OCI-LY7 (cell line): ENCODE data around the gene HTR7. TPM values are rescaled to one million over a fixed set of nuclear protein-coding genes. Genes with fewer than 3 reads are reported as not detected.
A peak's percentile ranks its signal among the peaks of the same experiment; 100 is the strongest.

ENCODE experiments used
- BruUV-seq: library from RNA; stranded (reverse); fragments of 400-500 nt; replicated peaks from 2 replicates; lab custom pipeline; 2021; lab: Mats Ljungman, UMichigan
- CTCF ChIA-PET: fragments of 300-600 bp; sonication (Branson Sonifier 250); formaldehyde crosslinking; loops from one replicate; lab custom pipeline; 2022; ENCODE audit warnings: antibody characterized with exemption; ENCODE audit not compliant: unreplicated experiment; lab: Charles Lee
- POLR2A ChIA-PET: fragments of 300-600 bp; sonication (Branson Sonifier 250); formaldehyde crosslinking; loops from one replicate; lab custom pipeline; 2022; ENCODE audit warnings: antibody characterized with exemption; lab: Charles Lee
- DNase-seq: peaks from one replicate; pipeline ENCODE4 v3.0.0-alpha.2; 2015; ENCODE audit warnings: low spot score
- H2AFZ ChIP-seq: fragments of 200-600 bp; sonication (generic), shearing (Covaris generic); 2 replicates; pipeline ENCODE4 v1.6.1; 2014; ENCODE audit warnings: mild to moderate bottlenecking, antibody characterized with exemption, low read length, moderate library complexity
- H3K27ac ChIP-seq: fragments of 200-600 bp; sonication (generic); 2 replicates; pipeline ENCODE4 v1.5.1; 2014; ENCODE audit warnings: mixed run types, low read depth, mild to moderate bottlenecking, moderate library complexity, low read length, inconsistent platforms; ENCODE audit not compliant: poor library complexity, severe bottlenecking
- H3K36me3 ChIP-seq: fragments of 200-600 bp; sonication (generic); 2 replicates; pipeline ENCODE4 v1.6.1; 2014; ENCODE audit warnings: mild to moderate bottlenecking, antibody characterized with exemption, low read length, moderate library complexity, mixed read lengths; ENCODE audit not compliant: insufficient read depth
- H3K4me1 ChIP-seq: fragments of 200-600 bp; sonication (generic); 2 replicates; pipeline ENCODE4 v1.5.1; 2014; ENCODE audit warnings: mild to moderate bottlenecking, low read length; ENCODE audit not compliant: insufficient read depth, poor library complexity, severe bottlenecking
- H3K4me2 ChIP-seq: fragments of 200-600 bp; sonication (generic); 2 replicates; pipeline ENCODE4 v1.6.1; 2014; ENCODE audit warnings: mild to moderate bottlenecking, low read length
- H3K4me3 ChIP-seq: fragments of 200-600 bp; sonication (generic); 2 replicates; pipeline ENCODE4 v1.5.1; 2014; ENCODE audit warnings: mild to moderate bottlenecking, low read depth, low read length; ENCODE audit not compliant: poor library complexity, severe bottlenecking
- H3K79me2 ChIP-seq: fragments of 200-600 bp; sonication (generic); 2 replicates; pipeline ENCODE4 v1.6.1; 2016; ENCODE audit warnings: low read depth, mild to moderate bottlenecking, low read length, moderate library complexity, mixed read lengths; ENCODE audit not compliant: insufficient read depth
- H3K9me2 ChIP-seq: fragments of 200-600 bp; sonication (generic); 2 replicates; pipeline ENCODE4 v1.6.1; 2016; ENCODE audit warnings: mild to moderate bottlenecking, low read length, mixed read lengths; ENCODE audit not compliant: insufficient read depth
- H3K9me3 ChIP-seq: fragments of 200-600 bp; sonication (generic); 2 replicates; pipeline ENCODE4 v1.6.1; 2014; ENCODE audit warnings: mild to moderate bottlenecking, mixed run types, low read length, mixed read lengths
- H4K20me1 ChIP-seq: fragments of 200-600 bp; sonication (generic); 2 replicates; pipeline ENCODE4 v1.6.1; 2014; ENCODE audit warnings: mild to moderate bottlenecking, antibody characterized with exemption, low read length, moderate library complexity, mixed read lengths; ENCODE audit not compliant: insufficient read depth
- EZH2phosphoT487 ChIP-seq: fragments of 200-600 bp; sonication (generic); IDR thresholded peaks from 2 replicates; pipeline ENCODE4 v1.6.1; 2018; ENCODE audit warnings: low read depth, borderline replicate concordance, mild to moderate bottlenecking, mixed run types, antibody characterized with exemption, low read length, moderate library complexity, mixed read lengths
- intact Hi-C: fragments of 100-400 bp; cut with micrococcal nuclease; formaldehyde crosslinking; loops from one replicate; pipeline ENCODE4 v1.10.0; 2022; ENCODE audit not compliant: unreplicated experiment
- total RNA-seq, 2 experiments: library from RNA; depleted of rRNA in 1 of 2; stranded (reverse); fragments of >200 nt in 1 of 2; shearing (Covaris generic) in 1 of 2; gene quantifications; 2 replicates each; pipeline ENCODE4 v1.2.3, GENCODE V29; 2014 to 2022
- TF ChIP-seq, protein P1 (sequence below): fragments of 200-600 bp; sonication (generic); conservative IDR thresholded peaks from 2 replicates; pipeline ENCODE4 v1.5.1; 2014; ENCODE audit warnings: mild to moderate bottlenecking, antibody characterized with exemption, low read length, moderate library complexity, mixed read lengths

The HTR7 gene
- total RNA-seq, 2 experiments from 2014 or later, result 0.10 TPM; not detected in 1

DNA sequence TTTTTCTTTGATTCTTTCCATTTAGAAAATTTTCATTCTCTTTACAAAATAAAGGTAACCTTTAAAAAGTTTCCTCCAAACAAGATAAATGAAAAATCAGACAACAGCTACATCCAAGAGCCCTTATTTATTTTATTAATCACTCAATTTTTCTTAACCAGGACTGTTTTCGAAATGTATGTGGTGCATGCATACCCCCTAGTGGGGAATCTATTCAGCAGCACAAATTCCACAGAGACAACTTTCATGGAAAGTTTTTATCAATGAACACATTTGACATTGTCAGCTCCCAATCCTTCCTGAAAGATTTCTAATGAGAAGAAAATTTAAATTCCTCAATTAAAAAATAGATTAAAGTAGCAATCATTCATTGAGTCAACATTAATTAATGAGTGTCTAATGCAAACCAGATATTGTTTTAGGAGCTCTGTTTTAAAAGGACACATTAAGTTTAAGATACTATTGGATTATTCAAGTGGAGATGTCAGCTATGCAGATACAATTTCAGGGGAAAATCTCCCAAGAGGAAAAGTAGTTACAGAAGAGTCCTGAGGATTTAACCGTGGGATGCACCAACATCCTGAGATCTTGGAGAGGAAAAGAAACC lies 5.2 kb upstream of the HTR7 start:
- no peaks in the 10 kb centered on the region for H3K9me2 ChIP-seq
- intact Hi-C loops, result loop anchor here (1.0 to 2.0 kb wide), 2 partner anchors 74 to 112 kb away; no protein-coding TSS in a partner anchor
- no peak overlapping the region for H2AFZ ChIP-seq
- CTCF ChIA-PET, result no interaction called here
- H3K4me2 ChIP-seq, result no peak overlapping the region
- H3K27ac ChIP-seq, result no peak overlapping the region
- POLR2A ChIA-PET, result interaction anchor here (0.5 to 1.1 kb wide), 4 partner anchors 9 to 471 kb away, joined by 3 to 5 read pairs (median 5); partner anchors contain the start of gene RPP30
- peaks cover 4% of the 10 kb centered on the region for H3K4me1 ChIP-seq
- TF ChIP-seq, protein P1, sequence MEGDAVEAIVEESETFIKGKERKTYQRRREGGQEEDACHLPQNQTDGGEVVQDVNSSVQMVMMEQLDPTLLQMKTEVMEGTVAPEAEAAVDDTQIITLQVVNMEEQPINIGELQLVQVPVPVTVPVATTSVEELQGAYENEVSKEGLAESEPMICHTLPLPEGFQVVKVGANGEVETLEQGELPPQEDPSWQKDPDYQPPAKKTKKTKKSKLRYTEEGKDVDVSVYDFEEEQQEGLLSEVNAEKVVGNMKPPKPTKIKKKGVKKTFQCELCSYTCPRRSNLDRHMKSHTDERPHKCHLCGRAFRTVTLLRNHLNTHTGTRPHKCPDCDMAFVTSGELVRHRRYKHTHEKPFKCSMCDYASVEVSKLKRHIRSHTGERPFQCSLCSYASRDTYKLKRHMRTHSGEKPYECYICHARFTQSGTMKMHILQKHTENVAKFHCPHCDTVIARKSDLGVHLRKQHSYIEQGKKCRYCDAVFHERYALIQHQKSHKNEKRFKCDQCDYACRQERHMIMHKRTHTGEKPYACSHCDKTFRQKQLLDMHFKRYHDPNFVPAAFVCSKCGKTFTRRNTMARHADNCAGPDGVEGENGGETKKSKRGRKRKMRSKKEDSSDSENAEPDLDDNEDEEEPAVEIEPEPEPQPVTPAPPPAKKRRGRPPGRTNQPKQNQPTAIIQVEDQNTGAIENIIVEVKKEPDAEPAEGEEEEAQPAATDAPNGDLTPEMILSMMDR, result peak; percentile 86
- no peak for TF ChIP-seq EZH2phosphoT487
- H4K20me1 ChIP-seq, result no peaks in the 10 kb centered on the region
- no peaks in the 10 kb centered on the region for H3K9me3 ChIP-seq
- H3K36me3 ChIP-seq, result no peaks in the 10 kb centered on the region
- no TSS peak for BruUV-seq
- no peak overlapping the region for H3K4me3 ChIP-seq
- DNase-seq, result peak; percentile 13
- no peaks in the 10 kb centered on the region for H3K79me2 ChIP-seq

DNA sequence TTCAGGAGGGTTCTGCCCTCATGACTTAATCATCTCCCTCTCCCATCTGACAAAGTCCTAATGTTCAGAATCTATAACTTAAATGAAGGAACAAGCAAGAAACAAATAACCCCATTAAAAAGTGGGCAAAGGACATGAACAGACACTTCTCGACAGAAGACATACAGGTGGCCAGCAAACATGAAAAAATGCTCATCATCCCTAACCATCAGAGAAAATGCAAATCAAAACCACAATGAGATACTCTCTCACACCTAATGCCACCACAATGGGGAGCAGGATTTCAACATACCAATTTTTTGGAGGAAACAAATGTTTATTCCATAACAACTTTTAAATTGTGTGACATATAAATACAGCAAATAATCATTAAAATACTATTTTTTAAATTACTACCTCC lies 3.0 kb upstream of the HTR7 start:
- no peak for DNase-seq
- TF ChIP-seq EZH2phosphoT487, result no peak
- TF ChIP-seq, protein P1, result no peak
- Histone ChIP-seq H2AFZ (no peak overlapping the region), H3K4me2 (no peak overlapping the region), H3K79me2 (no peaks in the 10 kb centered on the region), H4K20me1 (no peaks in the 10 kb centered on the region), H3K36me3 (no peaks in the 10 kb centered on the region), H3K27ac (no peak overlapping the region), H3K4me3 (no peak overlapping the region), H3K4me1 (peaks cover 4% of the 10 kb centered on the region), H3K9me3 (no peaks in the 10 kb centered on the region), H3K9me2 (no peaks in the 10 kb centered on the region)
- intact Hi-C loops, result no loop called here
- POLR2A ChIA-PET, result interaction anchor here (1.2 kb wide), 2 partner anchors 58 to 111 kb away, joined by 3 read pairs; no protein-coding TSS in a partner anchor
- no TSS peak for BruUV-seq
- CTCF ChIA-PET, result no interaction called here

DNA sequence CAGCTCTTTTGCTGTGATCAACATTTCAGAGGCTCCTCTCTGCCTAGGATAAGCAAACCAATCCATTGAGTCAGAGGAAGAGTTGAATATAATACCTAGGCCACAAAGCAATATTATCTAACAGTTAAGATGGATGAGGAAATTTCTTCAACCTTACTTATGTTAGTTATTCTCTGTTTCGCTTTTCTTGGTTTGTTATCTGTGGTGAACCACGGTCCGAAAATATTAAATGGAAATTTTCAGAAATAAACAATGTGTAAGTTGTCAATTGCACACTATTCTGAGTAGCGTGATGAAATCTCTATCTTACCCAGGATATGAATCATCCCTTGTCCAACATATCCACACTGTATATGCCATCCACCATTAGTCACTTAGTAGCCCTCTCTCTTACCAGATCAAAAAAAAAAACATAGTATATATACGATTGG lies 1.5 kb upstream of the HTR7 start:
- TF ChIP-seq, protein P1, result no peak
- TF ChIP-seq EZH2phosphoT487, result no peak
- H3K4me1 ChIP-seq, result peaks cover 4% of the 10 kb centered on the region
- no peaks in the 10 kb centered on the region for H3K36me3 ChIP-seq
- no peaks in the 10 kb centered on the region for H4K20me1 ChIP-seq
- no peak overlapping the region for H2AFZ ChIP-seq
- H3K27ac ChIP-seq, result no peak overlapping the region
- intact Hi-C loops, result no loop called here
- no peaks in the 10 kb centered on the region for H3K79me2 ChIP-seq
- ChIA-PET CTCF (no interaction called here), POLR2A (interaction anchor here (0.6 to 0.7 kb wide), 2 partner anchors 106 to 155 kb away, joined by 3 read pairs; no protein-coding TSS in a partner anchor)
- H3K4me3 ChIP-seq, result no peak overlapping the region
- no peak for DNase-seq
- H3K9me2 ChIP-seq, result no peaks in the 10 kb centered on the region
- H3K4me2 ChIP-seq, result no peak overlapping the region
- no peaks in the 10 kb centered on the region for H3K9me3 ChIP-seq
- BruUV-seq, result no TSS peak
